Upper lobe of left lung (tissue), 4 donors: ENCODE measurements around the gene N4BP2.

Experiments
- POLR2A ChIP-seq, 4 donors: fragments of 450-650 bp; IDR thresholded peaks; one replicate each; pipeline ENCODE4 v1.5.1; 2016 to 2017; ENCODE audit warnings: antibody characterized with exemption in 4 of 4, mild to moderate bottlenecking in 2 of 4
- POLR2AphosphoS5 ChIP-seq, 2 donors: sonication (generic); formaldehyde crosslinking; IDR thresholded peaks; one replicate each; pipeline ENCODE4 v1.5.1; 2017; ENCODE audit warnings: antibody characterized with exemption in 2 of 2
- TF ChIP-seq, protein P1 (sequence below), 6 experiments: fragments of 450-650 bp in 4 of 6; fragments of 200-600 bp in 2 of 6; sonication (generic) in 2 of 6; IDR thresholded peaks; one replicate each; pipeline ENCODE4 v1.5.1; 2016 to 2019; ENCODE audit warnings: antibody characterized with exemption in 6 of 6

DNA sequence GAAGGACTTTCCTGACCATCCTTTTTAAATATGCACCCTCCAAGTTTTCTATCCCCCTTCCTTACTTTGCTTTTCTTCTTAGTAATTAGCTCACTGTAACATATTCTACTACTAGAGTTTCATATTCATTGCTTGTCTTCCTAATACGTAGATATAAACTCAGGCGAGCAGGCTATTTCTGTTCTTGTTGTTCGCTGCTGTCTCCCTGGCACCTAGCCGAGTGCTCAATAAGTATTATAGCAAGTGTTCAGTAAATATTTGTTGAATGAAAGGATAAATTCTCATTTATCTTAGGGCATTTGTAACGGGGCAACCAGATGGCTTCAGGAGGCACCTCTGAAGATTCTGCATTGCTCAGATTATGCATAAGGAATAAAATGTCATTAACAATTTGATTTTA is 133.4 kb downstream of the N4BP2 start:
- TF ChIP-seq, protein P1, sequence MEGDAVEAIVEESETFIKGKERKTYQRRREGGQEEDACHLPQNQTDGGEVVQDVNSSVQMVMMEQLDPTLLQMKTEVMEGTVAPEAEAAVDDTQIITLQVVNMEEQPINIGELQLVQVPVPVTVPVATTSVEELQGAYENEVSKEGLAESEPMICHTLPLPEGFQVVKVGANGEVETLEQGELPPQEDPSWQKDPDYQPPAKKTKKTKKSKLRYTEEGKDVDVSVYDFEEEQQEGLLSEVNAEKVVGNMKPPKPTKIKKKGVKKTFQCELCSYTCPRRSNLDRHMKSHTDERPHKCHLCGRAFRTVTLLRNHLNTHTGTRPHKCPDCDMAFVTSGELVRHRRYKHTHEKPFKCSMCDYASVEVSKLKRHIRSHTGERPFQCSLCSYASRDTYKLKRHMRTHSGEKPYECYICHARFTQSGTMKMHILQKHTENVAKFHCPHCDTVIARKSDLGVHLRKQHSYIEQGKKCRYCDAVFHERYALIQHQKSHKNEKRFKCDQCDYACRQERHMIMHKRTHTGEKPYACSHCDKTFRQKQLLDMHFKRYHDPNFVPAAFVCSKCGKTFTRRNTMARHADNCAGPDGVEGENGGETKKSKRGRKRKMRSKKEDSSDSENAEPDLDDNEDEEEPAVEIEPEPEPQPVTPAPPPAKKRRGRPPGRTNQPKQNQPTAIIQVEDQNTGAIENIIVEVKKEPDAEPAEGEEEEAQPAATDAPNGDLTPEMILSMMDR (IDR thresholded peaks at IDR 0.05), result no peak
- TF ChIP-seq POLR2AphosphoS5 (IDR thresholded peaks at IDR 0.05), result no peak
- no peak for TF ChIP-seq POLR2A (IDR thresholded peaks at IDR 0.05)
